ENCODE data around the gene UGT1A6. TPM values are rescaled to one million over a fixed set of nuclear protein-coding genes. Genes with fewer than 3 reads are reported as not detected.
"Not testable (repeated sequence)": the region's sequence is repeated elsewhere in the genome, so short reads cannot be mapped to it uniquely, and the experiment has no call there.

UGT1A6 gene
- not detected for total RNA-seq

DNA sequence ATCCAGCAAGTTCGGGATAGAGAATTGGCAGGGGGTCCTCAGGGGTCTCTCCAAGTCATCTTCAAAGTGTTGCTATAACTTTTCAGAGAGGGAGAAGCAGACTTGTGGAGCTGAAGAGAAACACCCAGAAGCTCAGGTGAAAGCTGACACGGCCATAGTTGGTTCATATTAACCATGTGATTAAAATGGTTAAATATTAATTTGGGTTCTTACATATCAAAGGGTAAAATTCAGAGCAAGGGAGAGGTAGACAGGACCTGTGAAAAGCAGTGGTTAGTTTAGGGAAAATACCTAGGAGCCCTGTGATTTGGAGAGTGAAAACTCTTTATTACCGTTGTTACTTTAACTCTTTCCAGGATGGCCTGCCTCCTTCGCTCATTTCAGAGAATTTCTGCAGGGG, at the start of gene UGT1A6:
Gene UGT1A6, plus strand, starts transcription at position 243 of the 400 bp plus-strand sequence. Its CDS starts 115 bp downstream, at position 358.
- no peak for ATAC-seq (replicated peaks)
- Mint-ChIP-seq H3K4me3 (no peak within 1 kb of the TSS), H3K4me1 (no peaks in the 10 kb centered on the region), H3K27me3 (peaks cover 17% of the 10 kb centered on the region), H3K36me3 (ENCODE audit: low read depth) (no peaks in the 10 kb centered on the region), H3K27ac (no peak within 1 kb of the TSS), H3K9me3 (no peaks in the 10 kb centered on the region)

GRCh38 chr2:233643128-233643527, 49.6 kb upstream of the UGT1A6 start:
- peaks cover 6% of the 10 kb centered on the region for H3K9me3 Mint-ChIP-seq
- H3K4me3 Mint-ChIP-seq = no peak overlapping the region
- no peak for ATAC-seq (replicated peaks)
- H3K36me3 Mint-ChIP-seq (ENCODE audit: low read depth) = no peaks in the 10 kb centered on the region
- no peaks in the 10 kb centered on the region for H3K4me1 Mint-ChIP-seq
- H3K27me3 Mint-ChIP-seq = peaks cover 14% of the 10 kb centered on the region
- no peak overlapping the region for H3K27ac Mint-ChIP-seq

DNA sequence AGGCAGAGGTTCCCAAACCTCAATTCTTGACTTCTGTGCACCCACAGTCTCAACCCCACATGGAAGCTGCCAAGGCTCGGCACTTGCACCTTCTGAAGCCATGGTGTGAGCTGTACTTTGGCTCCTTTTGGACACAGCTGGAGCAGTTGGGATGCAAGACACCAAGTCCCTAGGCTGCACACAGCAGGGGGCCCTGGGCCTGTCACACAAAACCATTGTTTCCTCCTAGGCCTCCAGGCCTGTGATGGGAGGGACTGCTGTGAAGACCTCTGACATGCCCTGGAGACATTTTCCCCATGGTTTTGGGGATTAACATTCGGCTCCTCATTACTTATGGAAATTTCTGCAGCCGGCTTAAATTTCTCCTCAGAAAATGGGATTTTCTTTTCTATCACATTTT, 46.7 kb upstream of the UGT1A6 start:
- H3K9me3 Mint-ChIP-seq = not testable (repeated sequence)

GRCh38 chr2:233650981-233651380, 41.7 kb upstream of the UGT1A6 start:
- no peak overlapping the region for H3K4me3 Mint-ChIP-seq

More for the DNA sequence above, 46.7 kb upstream of the UGT1A6 start:
- H3K27ac Mint-ChIP-seq; H3K4me3 Mint-ChIP-seq; H3K36me3 Mint-ChIP-seq (ENCODE audit: low read depth); ATAC-seq (replicated peaks); H3K4me1 Mint-ChIP-seq: not testable (repeated sequence)
- H3K27me3 Mint-ChIP-seq = peaks cover 19% of the 10 kb centered on the region

DNA sequence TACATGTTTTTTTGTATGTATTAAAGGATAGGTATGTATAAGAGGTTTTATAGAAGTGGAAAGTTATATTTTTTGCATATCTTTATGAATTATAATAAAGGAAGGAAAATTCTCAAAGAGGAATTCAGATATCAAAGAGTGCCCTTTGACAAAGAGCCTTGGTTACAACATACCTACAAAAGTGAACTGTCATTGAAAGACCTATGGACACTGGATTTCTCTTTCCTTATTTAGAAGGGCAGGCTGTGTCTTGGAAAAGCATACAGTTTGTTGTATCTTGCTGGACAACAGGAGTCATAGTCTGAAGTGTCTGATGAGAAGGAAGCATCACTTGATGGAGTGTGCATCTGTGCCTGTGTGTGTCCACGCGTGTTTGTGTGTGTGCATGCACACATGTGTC, 41.3 kb upstream of the UGT1A6 start:
- H3K4me1 Mint-ChIP-seq = no peaks in the 10 kb centered on the region
- no peak overlapping the region for H3K4me3 Mint-ChIP-seq
- peaks cover 4% of the 10 kb centered on the region for H3K9me3 Mint-ChIP-seq
- peaks cover 32% of the 10 kb centered on the region for H3K27me3 Mint-ChIP-seq
- no peak overlapping the region for H3K27ac Mint-ChIP-seq
- no peaks in the 10 kb centered on the region for H3K36me3 Mint-ChIP-seq (ENCODE audit: low read depth)
- no peak for ATAC-seq (replicated peaks)

More at GRCh38 chr2:233650981-233651380, 41.7 kb upstream of the UGT1A6 start:
- ATAC-seq (replicated peaks) = no peak
- Mint-ChIP-seq H3K27me3 (peaks cover 33% of the 10 kb centered on the region), H3K36me3 (ENCODE audit: low read depth) (no peaks in the 10 kb centered on the region), H3K4me1 (no peaks in the 10 kb centered on the region), H3K9me3 (peaks cover 6% of the 10 kb centered on the region), H3K27ac (no peak overlapping the region)

DNA sequence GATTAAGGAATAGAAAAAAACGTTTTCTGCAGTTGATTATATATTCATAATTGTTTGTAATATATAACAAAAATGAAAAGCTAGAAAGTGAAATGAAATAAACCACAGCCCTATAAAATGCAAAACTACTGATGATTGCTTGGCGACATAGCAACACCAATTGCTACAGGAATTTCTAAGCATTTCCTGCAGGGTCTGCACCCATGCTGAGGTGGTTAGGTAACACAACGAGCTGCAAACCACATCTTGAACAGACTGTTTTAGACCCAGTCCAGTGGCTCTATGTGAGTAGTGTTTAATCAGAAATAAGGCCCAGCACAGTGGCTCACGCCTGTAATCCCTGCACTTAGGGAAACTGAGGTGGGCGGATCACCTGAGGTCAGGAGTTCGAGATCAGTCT, 38.2 kb upstream of the UGT1A6 start:
- no peaks in the 10 kb centered on the region for H3K4me1 Mint-ChIP-seq
- H3K27me3 Mint-ChIP-seq = peaks cover 34% of the 10 kb centered on the region
- H3K27ac Mint-ChIP-seq = no peak overlapping the region
- no peaks in the 10 kb centered on the region for H3K9me3 Mint-ChIP-seq
- ATAC-seq (replicated peaks) = no peak
- no peak overlapping the region for H3K4me3 Mint-ChIP-seq
- no peaks in the 10 kb centered on the region for H3K36me3 Mint-ChIP-seq (ENCODE audit: low read depth)

DNA sequence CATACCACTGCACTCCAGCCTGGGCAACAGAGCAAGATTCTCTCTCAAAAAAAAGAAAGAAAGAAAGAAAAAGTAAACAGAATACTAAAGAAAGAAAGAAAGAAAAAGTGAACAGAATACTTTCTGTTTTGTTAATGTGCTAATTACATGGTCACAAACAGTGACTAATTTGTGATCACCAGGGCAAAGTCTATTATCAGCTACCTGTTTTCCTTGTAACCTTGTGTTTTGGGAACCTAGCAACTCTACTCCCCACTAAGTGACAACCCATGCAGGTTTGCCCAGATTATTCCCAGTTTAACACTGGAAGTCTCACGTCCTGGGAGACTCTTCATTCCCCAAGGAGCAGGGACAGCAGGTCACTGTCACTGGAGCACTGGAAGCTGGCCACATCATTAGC, 37.6 kb upstream of the UGT1A6 start:
- no peak overlapping the region for H3K4me3 Mint-ChIP-seq
- H3K27me3 Mint-ChIP-seq = peaks cover 40% of the 10 kb centered on the region
- peaks cover under 1% of the 10 kb centered on the region for H3K9me3 Mint-ChIP-seq
- no peaks in the 10 kb centered on the region for H3K4me1 Mint-ChIP-seq
- H3K36me3 Mint-ChIP-seq (ENCODE audit: low read depth) = no peaks in the 10 kb centered on the region
- ATAC-seq (replicated peaks) = no peak
- no peak overlapping the region for H3K27ac Mint-ChIP-seq

DNA sequence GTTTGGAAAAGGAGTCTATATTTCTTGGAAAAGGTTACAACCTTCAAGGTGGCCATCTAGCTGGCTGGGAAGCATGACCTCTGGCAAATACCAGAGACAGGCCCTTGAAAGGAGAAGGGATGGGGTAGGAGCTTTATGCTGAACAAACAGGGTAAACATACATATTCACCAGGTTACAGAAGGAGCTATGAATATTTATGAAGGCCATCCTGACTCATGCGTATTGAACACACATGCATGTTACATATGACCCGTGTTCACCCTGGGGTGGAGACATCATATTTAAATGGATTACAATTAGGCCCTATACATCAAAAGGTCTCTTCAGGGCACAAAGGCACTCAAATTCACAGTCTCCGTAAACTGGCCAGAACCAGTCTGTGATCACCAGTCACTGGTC, 36.7 kb upstream of the UGT1A6 start:
- H3K36me3 Mint-ChIP-seq (ENCODE audit: low read depth); H3K4me3 Mint-ChIP-seq; ATAC-seq (replicated peaks); H3K9me3 Mint-ChIP-seq; H3K4me1 Mint-ChIP-seq; H3K27ac Mint-ChIP-seq: not testable (repeated sequence)
- H3K27me3 Mint-ChIP-seq = peaks cover 37% of the 10 kb centered on the region

DNA sequence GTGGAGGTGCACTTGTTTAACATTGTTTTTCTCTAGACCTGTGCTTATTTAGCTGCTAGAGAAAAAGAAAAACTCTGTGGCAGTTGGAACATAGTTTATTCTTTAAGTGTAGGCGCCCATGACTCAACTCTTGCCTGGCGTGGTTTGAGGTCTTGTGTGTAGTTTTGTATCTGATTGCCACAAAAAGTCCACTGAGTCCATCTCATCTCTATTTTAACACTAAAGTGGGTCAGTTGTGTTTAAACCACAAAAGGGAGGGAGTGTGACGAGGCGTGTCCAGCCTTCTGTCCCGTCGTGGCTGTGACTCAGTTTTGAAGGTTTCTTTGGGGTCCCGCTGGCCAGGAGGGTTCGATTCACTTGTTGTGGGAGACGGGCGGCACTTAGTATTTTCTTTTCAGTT, 36.2 kb upstream of the UGT1A6 start:
- H3K4me1 Mint-ChIP-seq = no peaks in the 10 kb centered on the region
- peaks cover 37% of the 10 kb centered on the region for H3K27me3 Mint-ChIP-seq
- no peak overlapping the region for H3K27ac Mint-ChIP-seq
- H3K36me3 Mint-ChIP-seq (ENCODE audit: low read depth) = no peaks in the 10 kb centered on the region
- peaks cover 3% of the 10 kb centered on the region for H3K9me3 Mint-ChIP-seq
- no peak overlapping the region for H3K4me3 Mint-ChIP-seq
- ATAC-seq (replicated peaks) = peak; percentile 51

DNA sequence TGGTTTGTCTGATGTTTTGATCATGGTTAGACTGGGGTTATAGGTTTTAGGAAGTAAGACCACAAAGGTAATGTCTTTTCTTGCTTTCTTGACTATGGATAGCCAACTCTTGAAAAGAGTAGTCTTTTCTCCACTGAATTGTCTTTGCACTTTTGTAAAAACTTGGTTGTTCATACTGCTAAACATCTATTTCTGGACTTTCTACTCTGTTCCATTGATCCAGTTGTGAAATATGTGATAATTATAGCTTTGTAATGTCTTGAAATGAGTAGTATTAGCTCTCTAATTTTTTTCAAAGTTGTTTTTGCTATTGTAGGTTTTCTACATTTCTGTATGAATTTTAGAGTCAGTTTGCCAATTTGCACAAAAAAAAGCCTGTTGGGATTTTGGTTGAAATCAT, 34.1 kb upstream of the UGT1A6 start:
- no peak for ATAC-seq (replicated peaks)
- peaks cover 3% of the 10 kb centered on the region for H3K9me3 Mint-ChIP-seq
- H3K36me3 Mint-ChIP-seq (ENCODE audit: low read depth) = no peaks in the 10 kb centered on the region
- no peak overlapping the region for H3K27ac Mint-ChIP-seq
- H3K27me3 Mint-ChIP-seq = peaks cover 35% of the 10 kb centered on the region
- no peak overlapping the region for H3K4me3 Mint-ChIP-seq
- H3K4me1 Mint-ChIP-seq = no peaks in the 10 kb centered on the region

DNA sequence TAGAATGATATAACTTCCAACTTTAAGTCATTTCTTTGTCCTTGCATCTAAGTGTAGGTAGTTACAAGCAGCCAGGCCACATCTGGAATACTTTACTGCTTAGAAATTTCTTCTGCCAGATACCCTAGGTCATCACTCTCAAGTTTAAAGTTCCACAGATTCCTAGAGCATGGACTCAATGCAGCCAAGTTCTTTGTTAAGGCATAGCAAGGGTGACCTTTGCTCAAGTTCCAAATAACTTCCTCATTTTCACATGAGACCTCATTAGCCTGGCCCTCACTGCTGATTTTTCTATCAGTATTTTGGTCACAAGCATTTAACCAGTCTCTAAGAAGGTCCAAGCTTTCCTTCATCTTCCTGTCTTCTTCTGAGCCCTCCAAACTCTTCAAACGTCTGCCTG, 28.8 kb upstream of the UGT1A6 start:
- Mint-ChIP-seq H3K36me3 (ENCODE audit: low read depth) (no peaks in the 10 kb centered on the region), H3K4me1 (no peaks in the 10 kb centered on the region), H3K27ac (no peak overlapping the region), H3K9me3 (peaks cover 3% of the 10 kb centered on the region), H3K4me3 (no peak overlapping the region), H3K27me3 (peaks cover 36% of the 10 kb centered on the region)
- no peak for ATAC-seq (replicated peaks)

- Mint-ChIP-seq H3K4me3 (no peak overlapping the region), H3K27me3 (peaks cover 35% of the 10 kb centered on the region), H3K4me1 (no peaks in the 10 kb centered on the region), H3K36me3 (ENCODE audit: low read depth) (no peaks in the 10 kb centered on the region), H3K9me3 (no peaks in the 10 kb centered on the region), H3K27ac (no peak overlapping the region)
- no peak for ATAC-seq (replicated peaks)
These were observed 24.0 kb upstream of the UGT1A6 start for GRCh38 chr2:233668605-233669260.

GRCh38 chr2:233671290-233672161, 21.2 kb upstream of the UGT1A6 start, which contains the start of gene UGT1A9:
UGT1A9 (plus strand) TSS chr2:233671898; CDS start chr2:233671935, 37 bp downstream.
- H3K36me3 Mint-ChIP-seq (ENCODE audit: low read depth) = no peaks in the 10 kb centered on the region
- ATAC-seq (replicated peaks) = no peak
- no peak within 1 kb of the TSS for H3K27ac Mint-ChIP-seq
- H3K4me3 Mint-ChIP-seq = no peak within 1 kb of the TSS
- peaks cover 25% of the 10 kb centered on the region for H3K27me3 Mint-ChIP-seq
- no peaks in the 10 kb centered on the region for H3K4me1 Mint-ChIP-seq
- H3K9me3 Mint-ChIP-seq = no peaks in the 10 kb centered on the region

DNA sequence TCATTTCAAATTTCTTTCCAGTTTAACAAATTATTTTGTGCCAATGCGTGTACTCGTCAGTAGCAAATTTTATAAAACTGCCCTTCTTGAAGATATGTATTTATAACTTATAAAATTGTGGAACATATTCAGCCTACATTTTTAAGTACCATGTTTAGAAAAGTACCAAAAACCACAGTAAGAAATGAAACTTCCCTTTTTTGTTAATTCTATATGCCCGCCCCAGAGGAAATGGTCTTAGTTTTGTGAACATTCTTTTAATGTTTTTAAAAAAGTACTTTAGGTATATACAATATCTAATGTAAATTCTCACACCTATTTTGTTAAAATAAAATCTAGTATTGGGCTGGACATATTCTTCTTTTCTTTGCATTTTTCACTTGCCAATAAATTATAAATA, 19.8 kb upstream of the UGT1A6 start:
- Mint-ChIP-seq H3K4me3 (no peak overlapping the region), H3K9me3 (no peaks in the 10 kb centered on the region), H3K27ac (no peak overlapping the region), H3K27me3 (peaks cover 33% of the 10 kb centered on the region), H3K4me1 (no peaks in the 10 kb centered on the region), H3K36me3 (ENCODE audit: low read depth) (no peaks in the 10 kb centered on the region)
- ATAC-seq (replicated peaks) = no peak

DNA sequence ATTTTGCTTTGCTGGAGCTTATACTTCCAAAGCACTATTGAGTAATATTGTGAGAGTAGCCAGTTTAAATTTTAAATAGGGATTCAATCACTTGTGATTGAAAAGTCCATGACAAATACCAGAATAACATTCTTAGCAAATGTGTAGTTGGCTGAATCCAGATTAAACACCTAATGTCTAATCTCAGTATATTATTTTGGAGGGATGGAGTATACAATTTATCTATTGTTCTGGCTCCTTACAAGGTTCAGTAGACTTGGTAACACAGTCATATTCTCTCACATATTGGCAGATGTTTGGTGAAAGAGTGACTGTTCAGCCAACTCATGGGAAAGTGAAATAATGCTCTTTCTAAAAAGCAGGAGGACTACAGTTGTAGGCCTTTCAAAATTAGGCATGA, 18.8 kb upstream of the UGT1A6 start:
- H3K36me3 Mint-ChIP-seq (ENCODE audit: low read depth) = no peaks in the 10 kb centered on the region
- H3K9me3 Mint-ChIP-seq = no peaks in the 10 kb centered on the region
- peaks cover 42% of the 10 kb centered on the region for H3K27me3 Mint-ChIP-seq
- no peak overlapping the region for H3K27ac Mint-ChIP-seq
- no peak for ATAC-seq (replicated peaks)
- no peaks in the 10 kb centered on the region for H3K4me1 Mint-ChIP-seq
- no peak overlapping the region for H3K4me3 Mint-ChIP-seq
